MM.1S (cell line): ENCODE measurements around the gene SIPA1L2.

Experiments used
- CTCF ChIP-seq: fragments of 300-600 bp; sonication (generic); IDR thresholded peaks from 2 replicates; pipeline ENCODE4 v1.5.1; 2016; ENCODE audit warnings: antibody characterized with exemption, low read length, mixed read lengths
- EZH2 ChIP-seq: fragments of 300-600 bp; sonication (generic); optimal IDR thresholded peaks from 2 replicates; pipeline ENCODE3; 2017; ENCODE audit warnings: low read depth, mild to moderate bottlenecking, antibody characterized with exemption, low read length, mixed read lengths

GRCh38 chr1:232627645-232628334 lies 2.1 kb downstream of the SIPA1L2 start:
- TF ChIP-seq CTCF (peak; percentile 76), EZH2 (no peak)
